Stimulated activated CD4-positive, alpha-beta T cell treated with anti-CD3 and anti-CD28 coated beads, Interleukin-4, amount 100 ng/mL, for 48 hours (primary cell): Measurements from ENCODE around the gene FBXO10.
"Not testable (repeated sequence)": the region's sequence is repeated elsewhere in the genome, so short reads cannot be mapped to it uniquely, and the experiment has no call there.

Experiments used
- DNase-seq, 2 donors: peaks; one replicate each; pipeline ENCODE4 v3.0.0-alpha.2; 2020; ENCODE audit warnings: low read depth in 2 of 2

The FBXO10 gene, protein sequence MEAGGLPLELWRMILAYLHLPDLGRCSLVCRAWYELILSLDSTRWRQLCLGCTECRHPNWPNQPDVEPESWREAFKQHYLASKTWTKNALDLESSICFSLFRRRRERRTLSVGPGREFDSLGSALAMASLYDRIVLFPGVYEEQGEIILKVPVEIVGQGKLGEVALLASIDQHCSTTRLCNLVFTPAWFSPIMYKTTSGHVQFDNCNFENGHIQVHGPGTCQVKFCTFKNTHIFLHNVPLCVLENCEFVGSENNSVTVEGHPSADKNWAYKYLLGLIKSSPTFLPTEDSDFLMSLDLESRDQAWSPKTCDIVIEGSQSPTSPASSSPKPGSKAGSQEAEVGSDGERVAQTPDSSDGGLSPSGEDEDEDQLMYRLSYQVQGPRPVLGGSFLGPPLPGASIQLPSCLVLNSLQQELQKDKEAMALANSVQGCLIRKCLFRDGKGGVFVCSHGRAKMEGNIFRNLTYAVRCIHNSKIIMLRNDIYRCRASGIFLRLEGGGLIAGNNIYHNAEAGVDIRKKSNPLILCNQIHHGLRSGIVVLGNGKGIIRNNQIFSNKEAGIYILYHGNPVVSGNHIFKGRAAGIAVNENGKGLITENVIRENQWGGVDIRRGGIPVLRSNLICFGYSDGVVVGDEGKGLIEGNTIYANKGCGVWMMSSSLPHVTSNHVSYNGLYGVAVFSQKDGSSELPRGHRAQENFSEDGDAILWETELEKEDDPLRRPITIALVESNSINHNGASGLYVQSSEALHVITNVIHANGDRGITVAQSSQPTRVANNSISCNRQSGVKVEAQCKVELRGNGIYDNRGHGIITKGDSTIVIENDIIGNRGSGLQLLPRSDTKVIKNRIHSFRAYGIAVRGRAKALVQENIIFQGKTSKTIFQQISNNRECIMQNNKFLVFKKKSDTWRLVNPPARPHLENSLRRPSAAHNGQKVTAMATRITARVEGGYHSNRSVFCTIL

DNA sequence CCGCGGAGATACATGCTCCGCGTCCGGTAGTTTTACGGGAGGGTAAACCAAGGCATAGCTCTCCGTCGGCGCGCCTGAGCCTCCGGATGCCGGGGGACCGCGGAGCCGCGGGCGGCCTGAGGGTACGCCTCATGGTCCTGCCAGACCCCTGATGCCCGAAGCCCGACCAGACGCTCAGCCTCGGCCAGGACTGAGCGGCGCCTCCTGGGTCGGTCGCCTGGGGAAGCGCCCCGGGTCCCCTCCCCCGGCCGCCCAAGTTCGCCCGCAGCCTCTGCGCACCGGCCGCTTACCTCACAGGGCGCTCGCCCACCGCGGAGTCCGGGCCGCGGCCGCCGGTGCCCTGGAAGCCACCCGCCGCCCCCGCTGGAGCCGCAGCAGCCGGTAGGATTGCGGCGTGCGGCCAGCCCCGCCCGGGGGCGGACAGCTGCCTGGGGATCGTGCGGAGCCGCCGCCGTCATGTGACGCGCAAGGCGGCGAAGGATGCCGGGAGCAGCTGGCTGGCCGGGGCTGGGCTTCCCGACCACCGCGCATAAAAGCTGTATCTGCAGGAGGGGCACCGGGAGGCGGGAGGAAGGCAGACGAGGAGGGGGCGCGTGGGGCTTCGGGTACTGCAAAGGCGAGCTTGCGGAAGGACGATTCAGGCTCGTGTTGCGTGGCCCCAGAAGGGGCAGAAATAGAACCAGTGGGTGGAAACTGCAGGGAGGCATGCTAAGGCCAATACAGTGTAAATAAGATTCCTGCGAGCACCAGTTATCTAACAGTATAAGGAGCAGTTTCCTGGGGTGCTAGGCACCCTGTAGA lies at the start of gene FBXO10:
FBXO10 (minus strand) TSS at position 460 of the 801 bp plus-strand sequence. CDS start 34,612 bp downstream, outside the sequence.
- DNase-seq, result peak in 1 of 2 donors; percentile 24

DNA sequence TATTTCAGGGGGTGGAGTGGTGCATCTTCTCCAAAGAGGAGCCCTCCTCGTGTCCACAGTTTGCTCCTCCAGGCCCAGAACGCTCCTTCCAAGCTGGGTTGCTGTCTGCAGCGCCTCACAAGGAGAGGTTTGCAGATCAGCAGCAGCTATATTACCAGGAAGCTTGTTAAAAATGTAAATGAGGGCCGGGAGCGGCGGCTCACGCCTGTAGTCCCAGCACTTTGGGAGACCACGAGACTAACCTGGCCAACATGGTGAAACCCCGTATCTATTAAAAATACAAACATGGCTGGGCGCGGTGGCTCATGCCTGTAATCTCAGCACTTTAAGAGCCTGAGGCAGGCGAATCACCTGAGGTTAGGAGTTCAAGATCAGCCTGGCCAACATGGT lies 49.6 kb upstream of the FBXO10 start:
- DNase-seq, result no peak

DNA sequence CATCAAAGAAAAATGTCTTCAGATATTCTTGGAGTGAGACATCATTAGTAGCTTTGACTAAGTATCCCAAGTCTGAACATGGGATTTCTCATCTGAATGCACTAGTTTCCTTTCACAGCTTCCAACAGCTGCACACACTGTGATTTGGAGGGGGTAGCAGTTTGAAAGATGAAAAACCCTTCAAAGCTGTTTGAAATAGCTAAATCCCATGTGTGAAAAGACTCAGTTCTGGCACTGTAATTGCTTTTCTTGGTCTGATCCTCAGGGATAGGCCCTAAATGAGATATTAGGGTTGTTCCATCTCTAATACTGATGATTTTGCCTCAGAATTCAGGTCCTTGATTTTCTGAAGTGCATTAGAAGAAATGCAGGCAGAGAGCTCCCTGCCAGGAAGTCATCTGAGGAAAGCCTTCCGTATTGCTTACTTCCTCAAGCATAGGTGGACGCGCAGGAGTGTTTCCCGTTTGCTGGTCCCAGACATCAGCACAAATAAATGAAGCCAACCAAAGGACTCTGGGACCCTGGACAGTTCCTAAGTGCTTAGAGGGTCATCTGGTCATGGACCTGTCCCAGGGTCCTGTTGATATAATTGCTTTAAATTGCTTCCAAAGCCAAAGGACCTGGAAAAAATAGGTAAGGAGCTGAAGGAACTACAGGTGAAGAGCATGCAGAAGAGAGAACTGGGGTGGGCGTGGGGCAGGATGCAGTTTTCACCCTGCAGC lies 49.0 kb upstream of the FBXO10 start:
- DNase-seq, result no peak

DNA sequence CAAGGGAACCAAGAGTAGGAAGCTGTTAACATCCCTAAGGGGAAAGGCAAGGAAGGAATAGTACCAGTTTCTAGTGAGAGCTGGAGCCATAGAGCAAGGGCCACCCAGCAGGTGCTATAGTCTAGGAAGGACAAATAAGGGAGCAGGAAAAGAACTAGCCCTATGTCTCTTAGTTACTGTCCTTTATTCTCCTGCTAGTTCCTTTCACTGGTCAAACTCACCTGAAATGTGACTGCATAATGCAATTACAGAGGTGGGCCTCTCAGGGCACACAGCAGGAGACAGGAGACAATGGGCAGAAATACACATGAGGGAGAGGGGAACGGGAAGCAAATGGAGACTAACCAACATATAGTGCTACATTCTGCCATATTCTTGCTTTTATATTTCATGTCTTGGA lies 47.9 kb upstream of the FBXO10 start:
- no peak for DNase-seq

DNA sequence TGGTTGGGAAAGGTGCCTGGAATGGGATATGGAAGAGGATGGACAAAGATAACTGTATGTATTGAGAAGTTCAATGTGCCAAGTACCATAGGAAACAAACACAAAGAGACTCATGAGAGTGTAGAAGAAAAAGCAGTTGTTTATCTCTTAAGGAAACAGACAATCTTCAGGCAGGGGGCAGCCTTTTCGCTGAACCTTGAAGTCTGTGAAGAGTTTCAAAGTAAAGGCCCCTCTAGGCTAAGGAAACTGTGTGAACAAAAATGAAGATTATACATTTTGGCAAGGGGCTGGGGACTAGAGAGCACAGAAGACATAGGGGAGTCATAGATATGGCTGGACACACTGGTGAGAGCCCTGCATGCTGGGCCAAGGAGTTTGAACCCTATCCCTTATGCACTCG lies 47.1 kb upstream of the FBXO10 start:
- no peak for DNase-seq

DNA sequence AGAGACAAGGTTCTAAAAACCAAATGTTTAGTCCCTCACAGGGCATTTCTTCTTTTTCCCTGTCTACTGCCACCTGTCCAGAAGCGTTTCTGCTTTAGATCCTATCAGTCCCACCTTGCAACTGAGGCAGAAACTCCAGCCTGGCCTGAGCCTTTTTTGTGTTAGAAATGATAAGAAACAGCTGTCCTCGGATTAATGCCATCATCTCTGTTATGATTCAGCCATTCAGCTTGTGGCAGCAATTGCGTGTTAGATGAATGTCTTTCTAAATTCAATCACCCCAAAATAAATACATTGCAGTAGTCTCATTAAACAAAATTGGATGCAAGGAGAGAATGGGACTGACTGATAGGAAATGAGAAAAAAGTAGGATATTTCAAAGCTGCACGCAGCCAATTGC lies 46.3 kb upstream of the FBXO10 start:
- no peak for DNase-seq

DNA sequence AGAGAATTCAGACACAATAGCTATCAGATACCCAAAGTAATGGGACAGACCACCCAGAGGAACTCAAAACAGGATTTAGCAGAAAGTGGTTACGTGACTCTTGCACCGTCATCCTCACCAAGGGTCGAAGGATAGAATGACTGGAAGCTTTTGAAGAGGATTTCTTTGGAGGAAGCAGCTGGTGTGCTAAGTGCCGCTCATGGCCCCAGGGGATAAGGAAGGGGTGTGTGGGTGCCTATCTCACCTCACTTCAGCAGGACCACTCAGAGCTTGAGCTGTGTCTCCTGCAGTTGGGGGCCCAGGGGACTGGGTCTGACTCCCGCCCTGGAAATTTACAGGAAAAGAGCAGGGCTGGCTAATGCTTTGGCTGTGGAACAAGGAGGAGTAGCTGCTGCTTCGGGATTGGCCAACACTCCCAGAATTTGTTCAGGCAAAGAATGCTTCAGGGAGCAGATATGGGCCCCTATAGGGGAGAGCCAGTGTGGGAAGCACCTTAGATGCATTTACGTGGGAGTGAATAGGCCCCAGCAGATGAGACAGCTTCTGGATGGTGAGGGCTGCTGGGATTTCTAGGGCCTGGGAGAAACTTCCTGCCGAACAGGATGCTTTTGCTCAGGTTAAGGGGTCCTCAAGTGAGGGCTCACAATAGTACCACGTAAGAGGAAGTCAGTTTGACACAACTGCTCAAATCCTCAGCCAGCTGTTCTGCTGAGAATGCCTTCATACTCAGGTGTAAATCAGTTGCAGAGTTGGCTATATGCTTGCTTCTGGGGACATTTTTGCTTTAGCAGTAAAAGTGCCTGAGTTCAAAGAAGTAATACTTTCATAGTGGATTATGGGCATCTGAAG lies 45.3 kb upstream of the FBXO10 start:
- no peak for DNase-seq

DNA sequence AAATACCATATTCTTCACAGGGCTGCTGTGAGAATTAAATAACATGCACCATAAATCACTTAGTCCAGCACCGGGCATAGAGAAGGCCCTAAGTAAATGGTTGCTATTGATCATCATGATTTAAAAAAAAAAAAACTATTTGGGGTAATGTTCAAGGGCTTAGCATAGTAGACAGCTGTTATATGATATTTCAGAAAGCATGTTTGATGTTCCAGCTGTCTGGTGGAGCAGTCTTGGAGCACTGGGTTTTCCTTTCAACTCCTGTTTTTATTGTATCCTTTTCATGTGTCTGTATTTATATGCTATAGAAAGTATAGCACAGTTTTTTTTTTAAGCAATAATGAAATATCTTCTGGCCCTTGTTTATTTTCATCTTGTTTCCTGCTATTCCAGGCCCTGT lies 44.2 kb upstream of the FBXO10 start:
- DNase-seq, result no peak

DNA sequence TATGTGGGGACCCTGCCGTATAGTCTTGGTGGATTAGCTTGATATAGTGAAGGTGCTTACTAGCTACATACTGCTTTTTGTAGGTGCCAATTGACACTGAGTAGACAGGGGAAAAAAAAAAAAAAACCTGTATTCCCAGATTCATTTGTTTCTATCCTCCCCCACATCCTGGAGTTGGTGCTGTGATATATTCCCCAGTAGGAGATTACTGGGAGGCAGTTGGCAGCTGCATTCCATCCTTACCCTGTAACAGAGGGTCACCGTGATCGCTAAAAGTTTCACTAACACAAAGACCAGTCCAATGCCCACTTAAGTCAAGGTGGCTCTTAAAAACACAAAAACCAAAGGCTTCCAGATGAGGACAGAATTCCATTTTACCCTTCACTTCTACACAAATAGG lies 43.6 kb upstream of the FBXO10 start:
- no peak for DNase-seq

DNA sequence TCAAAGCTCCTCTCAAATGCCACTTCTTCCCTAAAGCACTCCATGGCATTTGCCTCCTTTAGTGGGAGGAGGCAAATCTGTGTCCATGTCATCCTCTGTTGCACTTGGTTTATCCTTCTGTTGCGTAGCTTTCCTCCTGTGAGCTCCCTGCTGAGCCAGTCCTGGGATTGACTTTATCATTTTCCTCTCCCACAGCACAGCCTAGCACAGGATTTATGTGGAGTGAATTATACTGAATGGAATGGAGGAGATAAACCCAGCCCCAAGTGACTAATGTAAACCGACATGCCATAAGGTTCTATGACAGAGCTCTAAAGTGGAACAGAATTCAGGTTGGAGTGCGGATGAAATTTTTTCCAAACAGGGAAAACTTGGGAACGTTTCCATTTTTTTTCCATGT lies 42.6 kb upstream of the FBXO10 start:
- no peak for DNase-seq

DNA sequence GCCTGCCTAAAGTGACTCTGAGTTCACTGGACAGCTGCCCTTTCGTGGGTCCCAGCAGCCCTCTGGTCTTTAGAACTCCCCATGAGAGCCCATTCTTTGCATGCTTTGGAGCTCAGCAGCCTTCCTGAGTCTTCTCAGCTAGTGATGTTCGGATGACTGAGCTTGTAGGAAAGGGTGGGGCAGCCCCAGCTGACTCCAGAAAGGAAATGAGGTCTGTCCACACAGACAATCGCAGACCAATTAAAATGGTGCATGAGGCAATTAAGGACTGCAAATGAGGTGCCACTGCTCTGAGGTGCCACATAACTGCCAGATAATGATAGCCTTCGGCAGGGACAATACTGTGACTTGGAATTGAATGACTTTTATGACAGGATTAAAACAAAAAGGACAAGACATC lies 41.7 kb upstream of the FBXO10 start:
- no peak for DNase-seq

DNA sequence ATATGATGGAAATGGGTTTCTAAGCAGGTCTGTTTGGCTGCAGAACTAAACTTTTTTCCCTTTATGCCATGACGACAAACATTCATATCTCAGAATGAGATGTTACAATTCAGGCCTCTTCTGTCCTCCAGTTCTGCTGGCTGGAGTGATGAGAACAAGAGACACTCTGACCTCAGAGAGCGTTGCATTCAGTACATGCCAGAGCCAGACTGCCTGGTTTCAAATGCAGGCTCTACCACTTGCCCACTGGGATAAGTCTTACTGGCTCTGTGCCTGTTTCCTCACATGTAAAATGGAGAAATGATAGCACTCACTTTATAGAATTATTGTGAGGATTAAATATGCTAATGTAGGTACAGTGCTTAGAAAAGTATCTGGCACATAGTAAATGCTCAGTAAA lies 41.0 kb upstream of the FBXO10 start:
- no peak for DNase-seq

DNA sequence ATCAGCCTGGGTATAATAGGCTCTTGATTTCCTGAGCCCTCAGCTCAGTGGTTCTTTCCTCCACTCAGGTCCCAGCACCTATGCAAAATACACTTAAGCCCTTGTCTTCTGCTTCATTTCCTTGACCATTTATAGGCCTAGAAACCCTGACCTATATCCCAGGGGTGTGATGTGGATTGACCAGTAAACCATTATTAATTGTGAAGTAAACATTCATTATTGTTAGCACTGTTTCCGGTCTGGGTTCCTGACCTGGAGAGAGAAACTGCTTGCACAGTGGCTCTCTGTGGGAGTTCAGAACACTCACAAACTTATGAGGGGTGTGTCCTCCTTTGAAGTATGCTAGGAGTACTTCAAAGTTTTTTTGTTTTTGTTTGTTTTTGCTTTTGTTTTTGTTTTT lies 35.8 kb upstream of the FBXO10 start:
- DNase-seq, result no peak

DNA sequence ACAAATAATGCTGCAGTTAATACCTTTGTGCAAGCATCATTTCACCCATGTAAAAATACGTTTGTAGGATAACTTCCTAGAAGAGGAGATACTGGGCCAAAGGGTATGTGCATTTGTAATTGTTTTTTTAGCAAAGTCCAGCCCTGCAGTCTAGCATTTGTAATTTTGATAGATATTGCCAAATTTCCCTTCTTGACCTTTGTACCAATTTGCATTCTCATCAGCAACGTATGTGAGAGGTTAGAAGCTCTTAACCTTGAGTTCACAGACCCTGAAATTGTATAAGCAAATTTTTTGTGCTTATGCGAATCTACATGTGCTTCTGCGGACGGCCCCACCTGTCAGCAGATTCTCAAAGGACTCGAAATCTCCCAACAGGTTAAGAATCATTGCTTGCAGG lies 34.8 kb upstream of the FBXO10 start:
- no peak for DNase-seq

DNA sequence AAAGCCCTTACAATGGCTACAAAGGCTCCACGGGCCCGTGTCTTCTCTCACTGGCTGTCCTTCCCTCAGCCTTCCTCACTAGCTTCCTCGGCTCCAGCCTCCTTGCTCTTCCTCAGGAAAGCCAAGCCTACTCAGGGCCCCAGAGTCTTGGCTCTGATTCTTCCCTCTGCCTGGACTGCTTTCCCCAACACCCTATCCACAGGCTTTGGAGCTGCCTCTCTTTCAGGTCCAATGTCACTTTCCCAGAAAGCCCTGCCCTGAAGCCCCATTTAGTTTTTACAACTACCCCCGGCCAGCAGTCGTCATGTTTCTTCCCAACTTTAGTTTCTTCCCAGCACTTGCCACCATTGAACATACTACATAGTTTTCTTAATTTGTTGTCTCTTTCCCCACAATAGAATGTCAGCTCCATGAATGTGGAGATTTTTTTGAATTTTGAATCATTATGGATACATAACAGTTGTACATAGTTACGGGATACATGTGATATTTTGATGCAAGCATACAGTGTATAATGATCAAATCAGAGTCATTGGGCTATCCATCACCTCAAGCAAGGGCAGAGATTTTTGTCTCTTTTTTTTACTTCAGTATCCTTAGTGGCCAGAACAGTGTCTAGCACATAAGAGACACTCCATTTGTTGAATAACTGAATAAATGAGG lies 33.7 kb upstream of the FBXO10 start:
- DNase-seq, result no peak

DNA sequence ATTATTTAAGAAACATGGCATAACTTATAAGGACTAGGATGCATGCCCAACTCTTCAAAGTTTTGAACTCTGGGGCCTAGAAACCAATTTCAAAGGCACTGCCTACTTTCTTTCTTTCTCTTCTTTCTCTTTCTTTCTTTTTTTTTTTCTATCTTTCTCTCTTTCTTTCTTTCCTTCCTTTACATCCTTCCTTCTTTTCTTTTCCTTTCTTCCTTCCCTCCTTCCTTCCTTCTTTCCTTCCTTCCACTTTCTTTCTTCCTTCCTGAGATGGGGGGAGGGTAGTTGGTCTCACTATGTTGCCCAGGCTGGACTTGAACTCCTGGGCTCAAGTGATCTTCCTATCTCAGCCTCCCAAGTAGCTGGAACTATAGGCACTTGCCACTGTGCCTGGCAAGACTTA lies 32.1 kb upstream of the FBXO10 start:
- DNase-seq, result no peak

DNA sequence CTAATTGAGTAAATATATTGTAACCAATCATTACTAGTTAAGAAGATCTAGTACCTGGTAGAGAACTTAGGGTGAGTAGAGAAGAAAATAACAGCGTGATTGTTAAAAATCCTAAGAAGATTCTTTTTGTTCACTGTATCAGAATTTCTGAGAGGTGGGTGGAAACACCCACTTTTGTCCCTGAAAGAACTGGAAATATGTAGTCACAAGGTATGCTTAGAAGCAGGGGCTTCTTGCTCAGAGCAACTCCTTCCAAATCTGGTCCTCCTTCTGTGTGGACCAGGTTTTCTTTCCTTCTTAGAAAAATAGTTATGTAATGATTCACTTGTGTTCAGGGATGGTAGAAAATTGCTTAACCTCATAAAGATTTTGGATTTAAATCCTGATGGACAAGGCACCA lies 28.1 kb upstream of the FBXO10 start:
- no peak for DNase-seq

DNA sequence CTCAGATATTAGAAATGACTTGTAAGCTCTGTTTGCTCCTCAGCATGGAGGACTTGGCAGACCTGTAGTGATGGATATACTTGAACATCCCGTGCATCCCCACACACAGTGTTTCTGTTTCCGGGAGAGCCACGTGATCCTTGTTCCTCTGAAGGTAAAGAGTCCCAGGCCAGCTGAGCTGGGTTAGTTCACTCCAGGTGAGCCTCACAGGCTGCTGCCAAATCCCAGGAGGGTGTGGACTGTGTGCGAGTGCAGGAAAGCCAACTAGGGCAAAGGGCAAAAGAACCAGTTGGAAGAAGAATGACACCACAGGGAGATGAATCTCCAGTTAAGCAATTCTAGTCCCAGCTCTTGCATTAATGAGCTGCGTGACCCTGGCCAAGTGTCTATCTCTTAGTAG lies 26.6 kb upstream of the FBXO10 start:
- DNase-seq, result no peak

DNA sequence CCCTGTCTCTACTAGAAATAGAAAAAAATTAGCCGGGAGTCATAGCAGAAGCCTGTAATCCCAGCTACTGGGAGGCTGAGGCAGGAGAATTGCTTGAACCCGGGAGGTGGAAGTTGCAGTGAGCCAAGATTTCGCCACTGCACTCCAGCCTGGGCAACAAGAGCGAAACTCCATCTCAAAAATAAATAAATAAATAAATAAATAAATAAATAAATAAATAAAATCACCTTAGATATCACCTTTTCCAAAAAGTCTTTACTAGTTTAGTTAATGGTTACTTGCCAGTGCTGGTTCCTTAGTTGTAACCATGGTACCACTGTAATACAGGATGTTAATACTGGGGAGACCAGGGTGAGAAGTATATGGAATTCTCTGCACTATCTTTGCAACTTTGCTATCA lies 25.9 kb upstream of the FBXO10 start:
- DNase-seq, result not testable (repeated sequence)

DNA sequence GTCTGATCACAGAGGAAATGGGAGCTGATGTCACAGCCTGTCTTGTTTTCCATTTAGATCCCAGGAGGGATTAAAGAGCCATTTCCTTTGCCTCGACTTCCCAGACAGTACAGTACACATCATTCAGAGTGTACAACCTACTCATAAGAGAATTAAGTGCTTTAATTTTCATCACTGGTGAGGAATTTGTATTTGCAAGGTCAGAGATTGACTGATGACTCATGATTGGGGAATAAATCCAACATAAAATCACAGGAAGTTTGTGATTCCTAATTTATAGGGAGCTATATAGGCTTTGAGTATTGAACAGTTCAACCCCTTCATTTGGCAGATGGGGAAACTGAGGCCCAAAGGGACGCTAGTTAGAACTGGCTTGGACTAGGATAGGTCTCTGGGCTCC lies 20.3 kb upstream of the FBXO10 start:
- no peak for DNase-seq
